GM12874 (cell line): ENCODE results near the gene HAUS7.

ENCODE experiments used
- TF ChIP-seq, protein P1 (sequence below): IDR thresholded peaks from 2 replicates; pipeline ENCODE4 v1.5.1; 2011; ENCODE audit warnings: low read depth, mild to moderate bottlenecking, control low read depth, low read length, moderate library complexity; ENCODE audit not compliant: insufficient read depth

Gene HAUS7

DNA sequence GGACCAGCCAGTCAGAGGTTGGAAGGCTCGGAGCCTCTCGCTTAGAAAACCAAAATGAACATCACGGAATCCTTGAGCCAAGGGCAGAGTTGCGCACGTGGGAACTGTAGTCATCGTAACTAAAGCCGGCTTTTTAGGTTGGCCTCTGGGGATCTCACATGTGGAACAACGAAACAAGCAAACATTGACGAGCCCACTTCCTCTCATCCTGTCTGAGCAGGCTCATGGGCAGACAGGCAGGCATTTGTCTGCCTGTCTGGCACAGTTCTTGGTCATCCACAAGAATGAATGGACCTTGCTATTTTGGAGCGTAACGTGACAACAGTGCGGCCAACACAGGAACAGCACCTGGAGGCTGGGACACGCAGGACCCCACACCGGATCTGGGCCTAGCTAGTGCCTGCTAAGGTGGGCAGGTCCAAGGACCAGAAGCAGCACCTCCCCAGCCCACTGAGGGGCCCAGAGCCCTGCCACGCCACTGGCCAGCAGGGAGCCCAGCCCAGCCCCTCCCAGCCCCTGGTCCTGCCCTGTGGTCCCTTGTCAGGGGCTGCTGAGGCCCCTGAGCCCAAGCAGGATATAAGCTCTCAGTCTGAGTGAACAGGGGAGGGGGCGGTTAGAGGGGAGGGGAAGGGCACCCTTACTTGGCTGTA lies 15.3 kb downstream of the HAUS7 start:
- TF ChIP-seq, protein P1, sequence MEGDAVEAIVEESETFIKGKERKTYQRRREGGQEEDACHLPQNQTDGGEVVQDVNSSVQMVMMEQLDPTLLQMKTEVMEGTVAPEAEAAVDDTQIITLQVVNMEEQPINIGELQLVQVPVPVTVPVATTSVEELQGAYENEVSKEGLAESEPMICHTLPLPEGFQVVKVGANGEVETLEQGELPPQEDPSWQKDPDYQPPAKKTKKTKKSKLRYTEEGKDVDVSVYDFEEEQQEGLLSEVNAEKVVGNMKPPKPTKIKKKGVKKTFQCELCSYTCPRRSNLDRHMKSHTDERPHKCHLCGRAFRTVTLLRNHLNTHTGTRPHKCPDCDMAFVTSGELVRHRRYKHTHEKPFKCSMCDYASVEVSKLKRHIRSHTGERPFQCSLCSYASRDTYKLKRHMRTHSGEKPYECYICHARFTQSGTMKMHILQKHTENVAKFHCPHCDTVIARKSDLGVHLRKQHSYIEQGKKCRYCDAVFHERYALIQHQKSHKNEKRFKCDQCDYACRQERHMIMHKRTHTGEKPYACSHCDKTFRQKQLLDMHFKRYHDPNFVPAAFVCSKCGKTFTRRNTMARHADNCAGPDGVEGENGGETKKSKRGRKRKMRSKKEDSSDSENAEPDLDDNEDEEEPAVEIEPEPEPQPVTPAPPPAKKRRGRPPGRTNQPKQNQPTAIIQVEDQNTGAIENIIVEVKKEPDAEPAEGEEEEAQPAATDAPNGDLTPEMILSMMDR: no peak

DNA sequence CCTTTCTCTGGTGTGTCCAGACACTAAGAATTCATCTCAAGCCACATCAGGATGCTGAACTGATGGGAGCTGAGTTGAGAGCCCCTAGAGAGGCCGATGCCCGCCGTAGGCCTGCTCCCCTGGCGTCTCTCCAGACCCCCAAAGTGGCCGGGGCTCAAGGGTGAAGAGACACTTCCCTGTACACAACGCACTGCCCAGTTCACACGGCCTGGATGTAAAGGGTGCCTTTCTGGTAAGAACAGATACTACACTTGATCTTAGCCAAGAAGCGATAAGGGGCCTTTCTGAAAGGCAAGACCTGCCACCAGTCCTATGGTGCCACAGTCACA lies 19.5 kb downstream of the HAUS7 start:
- TF ChIP-seq, protein P1: no peak

DNA sequence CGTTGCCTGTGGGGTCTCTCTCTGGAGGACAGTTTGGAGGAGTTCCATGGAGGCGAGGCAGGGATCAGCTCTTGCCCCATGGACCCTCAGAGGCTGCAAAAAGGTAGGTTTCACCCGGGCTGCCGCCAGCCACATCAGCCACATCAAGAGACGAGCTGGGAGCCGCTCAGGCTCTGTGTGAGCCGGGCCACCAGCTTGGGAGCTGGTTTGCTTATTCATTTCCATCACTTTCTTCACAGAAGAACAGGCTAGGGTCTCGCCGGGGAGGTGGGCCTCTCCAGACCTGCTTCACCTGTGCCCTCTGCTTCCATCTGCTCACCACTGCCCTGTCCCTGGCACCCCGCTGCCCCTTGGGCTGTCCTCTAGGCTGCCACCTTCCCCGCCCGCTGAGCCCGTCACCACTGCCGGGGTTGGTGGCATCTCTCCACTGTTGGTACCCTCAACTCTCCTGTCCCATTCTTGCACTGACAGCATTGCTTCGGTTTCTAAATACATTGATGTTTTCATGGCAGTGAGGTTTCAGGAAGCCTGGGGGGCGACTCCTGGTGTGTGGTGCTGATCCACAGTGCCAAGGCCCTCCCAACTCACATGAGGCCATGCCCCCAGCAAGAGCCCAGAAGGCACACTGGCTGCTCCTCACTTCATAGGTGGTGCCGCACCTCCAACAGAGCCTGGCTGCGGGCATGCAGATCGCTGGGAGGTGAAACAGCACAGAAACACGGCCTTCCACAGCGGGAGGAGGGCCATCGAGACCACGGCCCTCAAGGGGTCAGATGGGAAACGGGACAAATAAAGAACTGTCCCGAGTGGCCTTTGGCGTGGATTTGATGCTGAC lies 20.0 kb downstream of the HAUS7 start:
- TF ChIP-seq, protein P1: no peak

DNA sequence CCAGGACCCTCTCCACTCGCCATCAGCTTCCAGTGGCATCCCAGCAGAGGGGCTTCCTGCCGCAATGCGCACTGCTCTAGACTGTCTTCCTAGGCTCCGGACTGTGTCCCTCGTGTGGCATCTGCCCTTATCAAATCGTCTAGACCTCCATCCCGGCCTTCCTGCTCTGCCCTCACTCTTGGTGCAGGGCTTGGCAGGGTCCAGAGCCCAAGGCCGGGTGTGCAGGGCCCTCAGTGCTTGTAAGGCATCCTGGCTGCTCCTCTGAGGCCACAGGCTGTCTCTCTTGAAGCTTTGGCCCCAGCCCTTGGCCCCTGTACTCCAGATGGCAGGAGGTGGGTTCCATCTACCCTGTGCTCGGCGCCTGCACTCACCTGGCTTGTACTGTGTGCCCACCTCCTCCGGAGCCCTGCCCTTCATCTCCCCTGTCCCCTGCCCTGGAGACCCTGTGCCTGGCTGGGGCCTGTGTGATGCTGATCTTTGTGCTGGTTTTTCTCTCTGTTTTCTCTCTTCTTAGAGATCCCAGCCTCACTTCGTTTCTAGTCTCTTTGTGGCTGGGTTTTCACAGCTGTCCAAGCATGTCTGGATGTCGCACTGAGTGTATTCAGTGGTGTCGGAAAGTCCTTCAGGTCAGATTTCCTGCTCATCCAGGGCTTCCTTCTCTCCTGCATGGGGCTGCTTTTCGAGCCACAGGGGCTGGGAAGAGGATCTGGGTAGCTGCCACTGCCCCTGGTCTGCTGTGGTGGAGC lies 20.8 kb downstream of the HAUS7 start:
- TF ChIP-seq, protein P1: no peak

DNA sequence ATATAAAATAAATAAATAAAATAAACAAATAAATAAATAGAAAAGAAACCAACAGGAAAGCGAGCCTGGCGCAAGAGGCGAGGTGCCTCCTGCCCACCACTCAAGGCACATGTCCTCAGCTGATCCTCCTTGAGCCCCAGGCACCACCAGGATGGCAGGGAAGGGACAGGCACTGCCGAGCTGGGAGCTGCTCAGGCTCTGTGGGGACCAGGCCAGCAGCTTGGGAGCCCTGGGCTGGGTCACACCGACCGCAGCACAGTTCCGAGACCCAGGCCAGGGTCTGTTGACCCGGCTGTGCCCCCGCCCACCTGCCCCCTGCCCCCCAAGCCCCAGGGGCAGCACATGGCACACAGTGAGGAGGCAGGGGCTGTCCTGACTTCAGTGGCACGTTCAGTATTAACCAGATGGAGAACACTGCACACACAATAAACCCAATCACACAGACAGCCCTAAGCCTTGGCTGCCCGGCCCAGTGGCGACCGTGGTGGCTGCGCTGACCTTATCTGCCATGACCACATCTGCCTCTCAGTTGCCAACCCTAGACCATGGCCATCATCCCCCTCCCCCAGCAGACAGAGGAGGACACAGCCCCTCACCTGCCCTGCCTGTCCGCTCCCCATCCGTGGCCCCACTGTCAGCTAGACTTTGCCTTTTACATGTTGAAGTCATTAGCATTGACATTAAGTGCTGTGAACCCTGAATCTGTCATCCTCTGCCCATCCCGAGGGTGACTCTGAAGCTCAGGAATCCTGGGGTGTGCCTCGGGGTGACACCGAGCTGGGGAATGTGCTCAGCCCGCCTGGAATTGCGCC lies 21.6 kb downstream of the HAUS7 start:
- TF ChIP-seq, protein P1: no peak

DNA sequence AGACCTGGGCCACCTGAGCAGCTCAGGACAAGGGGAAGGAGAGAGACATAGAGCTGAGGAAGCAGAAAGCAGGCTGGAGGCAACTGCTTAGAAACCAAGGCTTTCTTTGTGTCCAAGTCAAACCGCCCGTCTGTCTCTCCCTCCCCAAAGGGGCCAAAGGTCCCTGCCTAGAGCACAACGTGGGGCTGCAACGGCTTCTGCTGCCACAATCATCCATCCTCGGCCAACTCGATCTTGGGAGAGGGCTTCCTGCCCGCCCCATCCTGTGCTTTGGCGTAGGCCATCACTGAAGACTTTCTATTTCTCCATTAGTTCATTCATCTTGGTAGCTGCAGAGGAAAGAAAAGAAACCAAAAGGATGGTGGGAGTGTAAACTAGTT lies 22.8 kb downstream of the HAUS7 start:
- TF ChIP-seq, protein P1: no peak
